GM19240 (cell line): ENCODE results near the gene FAM120A.
"Not testable (repeated sequence)": the region's sequence is repeated elsewhere in the genome, so short reads cannot be mapped to it uniquely, and the experiment has no call there.

Experiments used
- DNase-seq: peaks from one replicate; pipeline ENCODE4 v3.0.0; 2011; ENCODE audit warnings: low spot score; ENCODE audit not compliant: insufficient read length

Gene FAM120A

GRCh38 chr9:93509084-93509483 lies 57.6 kb downstream of the FAM120A start:
- no peak for DNase-seq

- DNase-seq: no peak
These were observed 58.6 kb downstream of the FAM120A start for GRCh38 chr9:93510041-93510440.

- not testable (repeated sequence) for DNase-seq
These were observed 59.7 kb downstream of the FAM120A start for GRCh38 chr9:93511228-93511627.

GRCh38 chr9:93512170-93512812 lies 60.8 kb downstream of the FAM120A start:
- not testable (repeated sequence) for DNase-seq

GRCh38 chr9:93513606-93514005 lies 62.1 kb downstream of the FAM120A start:
- no peak for DNase-seq

- DNase-seq: no peak
These were observed 65.8 kb downstream of the FAM120A start for GRCh38 chr9:93517331-93517730.

- DNase-seq: no peak
These were observed 69.0 kb downstream of the FAM120A start for GRCh38 chr9:93520523-93520922.

GRCh38 chr9:93522736-93523135 lies 71.3 kb downstream of the FAM120A start:
- DNase-seq: no peak

GRCh38 chr9:93523518-93524144 lies 72.1 kb downstream of the FAM120A start:
- no peak for DNase-seq

- DNase-seq: no peak
These were observed 74.0 kb downstream of the FAM120A start for GRCh38 chr9:93525476-93525875.

GRCh38 chr9:93531374-93531773 lies 79.9 kb downstream of the FAM120A start:
- no peak for DNase-seq

- no peak for DNase-seq
These were observed 80.7 kb downstream of the FAM120A start for GRCh38 chr9:93532141-93532540.

GRCh38 chr9:93533863-93534262 lies 82.4 kb downstream of the FAM120A start:
- no peak for DNase-seq

GRCh38 chr9:93536167-93536566 lies 84.7 kb downstream of the FAM120A start:
- no peak for DNase-seq

- DNase-seq: no peak
These were observed 85.4 kb downstream of the FAM120A start for GRCh38 chr9:93536874-93537273.

GRCh38 chr9:93540305-93540704 lies 88.8 kb downstream of the FAM120A start:
- no peak for DNase-seq

- DNase-seq: no peak
These were observed 89.5 kb downstream of the FAM120A start for GRCh38 chr9:93541005-93541404.

- no peak for DNase-seq
These were observed 90.3 kb downstream of the FAM120A start for GRCh38 chr9:93541581-93542349.

GRCh38 chr9:93543117-93543516 lies 91.6 kb downstream of the FAM120A start:
- no peak for DNase-seq

GRCh38 chr9:93546356-93546755 lies 94.9 kb downstream of the FAM120A start:
- DNase-seq: no peak

- no peak for DNase-seq
These were observed 98.1 kb downstream of the FAM120A start for GRCh38 chr9:93549611-93550010.

- no peak for DNase-seq
These were observed 101.4 kb downstream of the FAM120A start for GRCh38 chr9:93552923-93553322.

- DNase-seq: no peak
These were observed 103.9 kb downstream of the FAM120A start for GRCh38 chr9:93555370-93555769.
